ENCODE measurements around the gene GADL1. TPM values are rescaled to one million over a fixed set of nuclear protein-coding genes. Genes with fewer than 3 reads are reported as not detected.

The GADL1 gene
- total RNA-seq, 4 donors from 2014 or later = 1.1 TPM; not detected in 3

DNA sequence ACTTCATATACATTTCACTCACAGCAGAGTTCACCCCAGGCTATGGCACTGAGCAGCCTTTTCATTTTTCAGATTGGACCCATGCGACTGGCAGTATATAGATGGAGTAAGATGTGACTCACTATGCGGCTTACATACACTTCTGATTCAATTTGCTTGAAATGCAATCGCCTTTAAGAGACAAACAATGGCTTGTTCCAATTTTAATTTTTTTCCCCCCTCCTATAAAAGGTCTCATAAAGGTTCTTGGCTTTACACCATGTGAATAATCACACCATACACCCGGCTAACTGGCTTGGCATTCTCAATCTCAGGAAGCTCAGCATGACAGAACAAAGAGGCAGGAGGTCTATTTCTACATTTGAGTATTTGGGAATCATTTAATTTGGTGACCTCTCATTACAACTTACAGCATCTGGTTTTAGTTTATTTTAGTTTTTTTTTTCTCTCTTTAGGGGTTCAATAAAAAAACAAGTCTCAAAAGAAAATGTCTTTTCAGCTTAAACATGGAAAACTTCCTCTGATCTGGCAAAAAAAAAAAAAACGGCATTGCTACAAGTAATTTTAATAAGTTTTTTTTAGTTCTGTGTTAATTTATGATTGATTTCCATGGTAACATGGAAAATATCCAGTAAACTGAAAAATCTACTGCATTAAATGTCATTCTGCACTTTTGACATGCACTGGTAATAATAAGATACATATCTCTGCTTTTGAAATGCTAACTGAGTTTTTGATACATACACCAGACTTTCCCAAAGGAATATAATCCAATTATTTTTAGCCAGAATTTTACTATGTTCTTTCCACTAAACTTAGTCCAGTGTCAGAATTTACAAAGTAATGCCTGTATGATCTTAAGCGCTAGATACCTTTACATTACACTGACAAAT, 38.8 kb downstream of the GADL1 start:
- intact Hi-C loops (cut with DNase I; ENCODE audit: low total_unique reads) = no loop called here
- no peak for DNase-seq
- no peak for TF ChIP-seq POLR2A (IDR thresholded peaks at IDR 0.05)
- TF ChIP-seq, protein P1, sequence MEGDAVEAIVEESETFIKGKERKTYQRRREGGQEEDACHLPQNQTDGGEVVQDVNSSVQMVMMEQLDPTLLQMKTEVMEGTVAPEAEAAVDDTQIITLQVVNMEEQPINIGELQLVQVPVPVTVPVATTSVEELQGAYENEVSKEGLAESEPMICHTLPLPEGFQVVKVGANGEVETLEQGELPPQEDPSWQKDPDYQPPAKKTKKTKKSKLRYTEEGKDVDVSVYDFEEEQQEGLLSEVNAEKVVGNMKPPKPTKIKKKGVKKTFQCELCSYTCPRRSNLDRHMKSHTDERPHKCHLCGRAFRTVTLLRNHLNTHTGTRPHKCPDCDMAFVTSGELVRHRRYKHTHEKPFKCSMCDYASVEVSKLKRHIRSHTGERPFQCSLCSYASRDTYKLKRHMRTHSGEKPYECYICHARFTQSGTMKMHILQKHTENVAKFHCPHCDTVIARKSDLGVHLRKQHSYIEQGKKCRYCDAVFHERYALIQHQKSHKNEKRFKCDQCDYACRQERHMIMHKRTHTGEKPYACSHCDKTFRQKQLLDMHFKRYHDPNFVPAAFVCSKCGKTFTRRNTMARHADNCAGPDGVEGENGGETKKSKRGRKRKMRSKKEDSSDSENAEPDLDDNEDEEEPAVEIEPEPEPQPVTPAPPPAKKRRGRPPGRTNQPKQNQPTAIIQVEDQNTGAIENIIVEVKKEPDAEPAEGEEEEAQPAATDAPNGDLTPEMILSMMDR (IDR thresholded peaks at IDR 0.05) = no peak

DNA sequence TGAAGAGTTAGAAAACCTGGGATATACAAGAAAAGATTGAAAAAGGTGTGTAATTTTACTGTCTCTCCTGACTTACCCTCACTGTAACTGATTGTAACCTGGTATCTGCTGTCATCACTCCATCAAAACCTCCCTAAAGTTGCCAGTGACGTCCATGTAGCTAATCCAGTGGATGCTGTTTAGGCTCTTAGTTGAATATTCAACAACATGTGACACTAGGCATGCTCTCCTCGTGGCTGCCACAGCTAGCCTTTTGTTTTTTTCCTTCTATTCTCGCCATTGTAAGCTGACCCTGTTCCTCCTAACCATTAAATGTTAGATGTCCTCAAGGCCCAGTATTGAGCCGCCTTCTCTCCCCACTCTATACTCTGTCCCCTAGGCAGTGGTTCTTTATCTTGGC, 41.6 kb downstream of the GADL1 start:
- no peak for DNase-seq
- Histone ChIP-seq H3K27me3 (no peaks in the 10 kb centered on the region), H3K36me3 (no peaks in the 10 kb centered on the region), H3K4me3 (no peak overlapping the region), H3K9me3 (no peaks in the 10 kb centered on the region), H3K4me1 (peaks cover 0 to 4% of the 10 kb centered on the region in 2 donors), H3K27ac (no peak overlapping the region)
- intact Hi-C loops (cut with DNase I; ENCODE audit: low total_unique reads) = no loop called here
- no peak for TF ChIP-seq POLR2A (IDR thresholded peaks at IDR 0.05)
- TF ChIP-seq, protein P1 (IDR thresholded peaks at IDR 0.05) = no peak

More for the DNA sequence above, 38.8 kb downstream of the GADL1 start:
- no peaks in the 10 kb centered on the region for H3K36me3 ChIP-seq
- H3K4me1 ChIP-seq = peaks cover 0 to 4% of the 10 kb centered on the region in 2 donors
- no peaks in the 10 kb centered on the region for H3K9me3 ChIP-seq
- H3K27me3 ChIP-seq = no peaks in the 10 kb centered on the region
- no peak overlapping the region for H3K27ac ChIP-seq
- no peak overlapping the region for H3K4me3 ChIP-seq

DNA sequence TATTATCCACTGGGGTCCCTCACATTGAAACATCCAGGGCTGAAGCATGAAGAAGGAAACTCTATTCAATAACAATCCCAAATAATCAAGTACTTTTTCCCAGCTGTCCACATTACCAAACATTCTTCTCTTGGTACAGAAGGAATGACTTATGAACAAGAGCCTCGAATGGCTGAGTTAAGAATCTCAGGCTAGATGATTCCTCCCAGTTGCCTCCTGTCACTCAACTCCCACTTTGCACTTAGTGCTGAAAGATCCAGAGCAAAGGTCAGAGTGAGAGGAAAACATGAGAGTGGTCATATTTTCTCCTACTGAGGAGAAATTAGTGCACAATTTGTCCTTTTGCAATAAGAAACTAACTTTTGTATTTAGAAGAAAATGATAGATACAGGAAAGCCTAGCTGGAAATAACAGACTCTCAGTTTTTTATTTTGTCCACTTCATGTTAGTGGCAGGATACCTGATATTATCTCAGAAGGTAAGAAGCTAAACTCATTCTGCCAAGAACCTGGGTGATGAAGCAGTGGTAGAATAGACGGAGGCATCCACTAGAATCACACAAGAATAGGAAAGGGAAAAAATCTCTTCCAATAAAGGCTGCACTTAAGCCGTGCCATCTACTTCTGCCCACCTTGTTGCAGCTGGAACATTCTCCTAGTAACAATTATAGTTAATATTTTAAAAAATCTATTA, 46.2 kb downstream of the GADL1 start:
- Histone ChIP-seq H3K4me3 (no peak overlapping the region), H3K4me1 (no peaks in the 10 kb centered on the region), H3K27ac (no peak overlapping the region), H3K27me3 (no peaks in the 10 kb centered on the region), H3K36me3 (no peaks in the 10 kb centered on the region), H3K9me3 (no peaks in the 10 kb centered on the region)
- no peak for DNase-seq
- intact Hi-C loops (cut with DNase I; ENCODE audit: low total_unique reads) = no loop called here
- no peak for TF ChIP-seq POLR2A (IDR thresholded peaks at IDR 0.05)
- TF ChIP-seq, protein P1 (IDR thresholded peaks at IDR 0.05) = no peak

DNA sequence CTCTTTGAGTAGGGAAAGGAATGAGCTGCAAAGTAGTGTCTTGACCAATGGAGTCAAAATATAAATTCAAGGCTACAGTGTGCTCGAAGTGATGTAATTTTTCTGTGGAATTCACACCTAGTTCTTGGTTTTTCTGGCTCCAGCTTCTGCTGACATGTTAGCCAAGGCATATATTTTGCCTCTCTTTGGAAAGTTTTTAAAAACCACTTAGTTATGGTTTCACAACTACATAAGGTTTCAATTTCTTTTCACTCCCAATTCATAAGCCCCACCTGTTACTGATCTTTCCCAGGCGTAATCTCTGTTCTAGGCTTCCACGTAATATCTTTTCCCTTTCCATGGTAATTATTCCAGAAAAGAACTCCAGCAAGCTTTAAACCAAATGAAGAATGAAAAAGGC, 46.9 kb downstream of the GADL1 start:
- DNase-seq = no peak
- Histone ChIP-seq H3K4me1 (no peaks in the 10 kb centered on the region), H3K27me3 (no peaks in the 10 kb centered on the region), H3K27ac (no peak overlapping the region), H3K4me3 (no peak overlapping the region), H3K9me3 (no peaks in the 10 kb centered on the region), H3K36me3 (no peaks in the 10 kb centered on the region)
- intact Hi-C loops (cut with DNase I; ENCODE audit: low total_unique reads) = no loop called here
- no peak for TF ChIP-seq POLR2A (IDR thresholded peaks at IDR 0.05)
- TF ChIP-seq, protein P1 (IDR thresholded peaks at IDR 0.05) = no peak

DNA sequence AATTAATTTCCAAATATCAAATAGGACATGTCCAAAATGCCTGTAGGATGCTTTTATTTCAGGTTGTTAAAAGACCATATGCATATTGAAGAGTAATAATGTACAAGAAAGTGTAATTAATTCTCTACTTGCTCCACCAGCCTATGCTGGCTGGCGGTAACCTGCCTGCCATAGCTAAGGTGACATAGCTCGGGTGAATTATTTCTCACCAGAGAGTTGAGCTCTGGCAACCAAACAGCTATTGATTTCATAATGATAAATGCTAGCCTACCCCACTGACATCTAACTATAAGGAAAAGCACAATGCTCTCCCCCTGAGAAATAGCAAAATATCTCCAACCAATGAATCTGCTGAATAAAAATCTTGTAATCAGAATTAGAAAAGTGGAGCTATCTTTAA, 48.9 kb downstream of the GADL1 start:
- H3K4me3 ChIP-seq = no peak overlapping the region
- TF ChIP-seq POLR2A (IDR thresholded peaks at IDR 0.05) = no peak
- TF ChIP-seq, protein P1 (IDR thresholded peaks at IDR 0.05) = no peak
- H3K36me3 ChIP-seq = no peaks in the 10 kb centered on the region
- H3K4me1 ChIP-seq = no peaks in the 10 kb centered on the region
- H3K9me3 ChIP-seq = no peaks in the 10 kb centered on the region
- no peak overlapping the region for H3K27ac ChIP-seq
- intact Hi-C loops (cut with DNase I; ENCODE audit: low total_unique reads) = no loop called here
- DNase-seq = no peak
- no peaks in the 10 kb centered on the region for H3K27me3 ChIP-seq
